HG03039 (cell line): Measurements from ENCODE around the gene NOD2.

Source experiments
- ATAC-seq: cut with Tn5 transposase; IDR thresholded peaks from one replicate; pipeline ENCODE4 v1.9.1; 2021; ENCODE audit warnings: mild to moderate bottlenecking, moderate library complexity; ENCODE audit not compliant: unreplicated experiment

Gene NOD2

DNA sequence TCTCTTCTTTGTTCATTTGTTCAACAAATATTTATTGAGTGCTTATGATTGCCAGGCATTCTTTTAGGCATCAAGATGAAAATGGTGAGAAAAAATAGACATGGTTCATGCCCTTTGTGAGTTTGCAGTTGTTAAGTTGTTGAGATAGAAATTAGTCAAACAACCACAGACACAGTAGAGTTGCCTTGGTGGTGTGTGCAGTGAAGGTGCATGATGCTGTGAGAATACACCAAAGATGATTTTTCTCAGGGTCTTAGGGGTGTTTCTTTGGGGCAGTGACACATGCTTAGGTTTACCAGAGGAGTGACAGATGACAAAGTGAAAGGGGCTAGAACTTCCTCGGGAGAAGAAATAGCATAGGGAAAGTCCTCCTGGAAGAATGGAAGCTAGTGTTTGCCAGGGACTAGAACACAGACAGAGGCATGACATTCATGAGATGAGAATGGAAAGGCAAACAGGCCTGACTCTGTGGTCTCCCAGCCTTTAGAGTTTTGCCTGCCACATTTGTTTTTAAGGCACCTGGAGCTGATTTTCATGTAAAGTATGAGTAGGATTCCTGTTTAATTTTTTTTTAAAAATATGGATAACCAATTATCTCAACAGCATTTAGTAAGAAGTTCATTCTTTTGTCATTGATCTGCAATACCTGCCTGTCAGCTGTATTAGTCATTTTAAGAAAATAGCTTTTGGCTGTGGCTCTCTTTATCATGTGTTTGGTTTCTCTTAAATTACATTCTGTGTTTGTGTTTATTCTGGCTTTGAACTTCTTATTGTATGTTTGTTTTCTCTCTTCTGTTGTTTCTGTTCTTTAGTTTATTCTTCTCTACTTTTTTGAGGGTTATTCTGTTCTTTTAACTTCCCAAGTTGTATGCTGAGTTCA lies 85.1 kb downstream of the NOD2 start:
- ATAC-seq = no peak

DNA sequence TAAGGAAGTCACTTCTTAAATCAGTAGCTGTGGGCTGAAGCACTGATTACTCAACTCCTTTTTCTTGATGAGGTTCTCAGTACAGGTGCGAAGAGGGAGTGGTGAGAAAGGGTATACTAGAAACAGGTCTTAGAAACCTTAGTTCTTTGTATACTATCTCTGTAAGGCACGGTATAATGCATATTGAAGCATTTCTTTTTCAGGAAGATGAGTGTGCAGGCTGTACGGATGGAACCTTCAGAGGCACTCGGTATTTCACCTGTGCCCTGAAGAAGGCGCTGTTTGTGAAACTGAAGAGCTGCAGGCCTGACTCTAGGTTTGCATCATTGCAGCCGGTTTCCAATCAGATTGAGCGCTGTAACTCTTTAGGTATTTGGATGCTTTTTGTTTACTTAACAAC lies 87.6 kb downstream of the NOD2 start:
- no peak for ATAC-seq

DNA sequence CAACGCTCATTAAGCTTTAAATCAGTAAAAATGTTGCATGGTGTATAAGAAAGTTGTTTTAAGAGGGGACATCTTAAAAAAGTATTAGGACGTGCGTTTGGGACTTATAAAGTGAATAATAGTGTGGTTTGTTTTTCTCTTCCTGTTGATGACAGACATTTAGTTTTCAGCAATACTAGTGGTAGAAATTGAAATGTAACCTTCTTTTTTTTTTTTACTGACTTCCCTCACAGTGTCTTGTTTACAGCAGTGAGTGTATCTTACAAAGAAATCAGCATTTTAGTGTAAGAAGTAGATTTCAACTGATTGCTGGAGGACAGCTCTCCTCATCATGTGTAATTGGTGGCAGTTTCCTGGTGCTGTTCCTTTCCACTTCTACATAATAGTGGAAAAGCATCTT lies 88.1 kb downstream of the NOD2 start:
- no peak for ATAC-seq
